ENCODE measurements around the gene NOL4L.

NOL4L gene

DNA sequence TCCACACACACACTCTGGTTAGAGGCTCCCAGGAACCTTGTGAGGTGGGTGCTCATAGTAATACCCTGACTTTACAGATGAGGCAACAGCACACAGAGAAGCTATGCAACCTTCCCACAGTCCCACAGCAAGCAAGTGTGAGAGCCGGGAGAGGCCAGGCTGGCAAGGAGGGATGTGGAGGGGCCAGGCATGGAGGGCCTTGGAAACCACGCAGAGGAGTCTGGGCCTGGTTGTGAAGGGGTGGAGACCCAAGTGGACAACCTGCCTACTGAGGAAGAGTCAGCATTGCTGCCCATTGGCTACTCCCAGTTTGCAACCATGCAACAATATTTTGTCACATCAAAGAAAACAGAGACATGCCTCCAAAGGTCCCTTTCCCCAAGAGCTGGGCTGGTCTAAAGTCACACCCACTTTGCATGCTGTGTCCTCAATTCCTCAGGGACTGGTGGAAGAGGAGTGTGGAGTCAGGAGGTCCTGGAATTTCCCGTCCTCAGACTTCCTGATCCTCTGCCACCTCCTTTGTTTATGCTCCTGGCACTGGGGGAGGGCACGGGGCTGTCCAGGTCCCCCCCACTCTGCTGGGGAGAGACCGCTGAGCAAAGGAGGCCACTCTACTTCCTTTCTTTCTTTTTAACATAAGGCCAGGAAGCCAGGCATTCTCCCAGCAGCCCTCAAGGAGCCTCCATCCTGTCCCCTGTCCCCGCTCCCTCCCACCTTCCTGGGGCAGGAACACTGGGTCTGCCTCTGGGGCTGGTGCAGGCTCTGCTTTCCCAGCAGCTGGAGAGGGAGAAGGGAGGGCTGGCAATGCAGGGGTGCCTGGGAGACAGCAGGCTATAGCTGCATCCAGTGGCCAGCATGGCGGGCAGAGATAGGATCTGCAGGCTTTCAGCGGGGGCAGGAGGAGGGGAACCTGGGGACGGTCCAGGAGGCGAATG lies 68.3 kb downstream of the NOL4L start:
- TF ChIP-seq, protein P1, sequence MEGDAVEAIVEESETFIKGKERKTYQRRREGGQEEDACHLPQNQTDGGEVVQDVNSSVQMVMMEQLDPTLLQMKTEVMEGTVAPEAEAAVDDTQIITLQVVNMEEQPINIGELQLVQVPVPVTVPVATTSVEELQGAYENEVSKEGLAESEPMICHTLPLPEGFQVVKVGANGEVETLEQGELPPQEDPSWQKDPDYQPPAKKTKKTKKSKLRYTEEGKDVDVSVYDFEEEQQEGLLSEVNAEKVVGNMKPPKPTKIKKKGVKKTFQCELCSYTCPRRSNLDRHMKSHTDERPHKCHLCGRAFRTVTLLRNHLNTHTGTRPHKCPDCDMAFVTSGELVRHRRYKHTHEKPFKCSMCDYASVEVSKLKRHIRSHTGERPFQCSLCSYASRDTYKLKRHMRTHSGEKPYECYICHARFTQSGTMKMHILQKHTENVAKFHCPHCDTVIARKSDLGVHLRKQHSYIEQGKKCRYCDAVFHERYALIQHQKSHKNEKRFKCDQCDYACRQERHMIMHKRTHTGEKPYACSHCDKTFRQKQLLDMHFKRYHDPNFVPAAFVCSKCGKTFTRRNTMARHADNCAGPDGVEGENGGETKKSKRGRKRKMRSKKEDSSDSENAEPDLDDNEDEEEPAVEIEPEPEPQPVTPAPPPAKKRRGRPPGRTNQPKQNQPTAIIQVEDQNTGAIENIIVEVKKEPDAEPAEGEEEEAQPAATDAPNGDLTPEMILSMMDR (conservative IDR thresholded peaks at IDR 0.05; ENCODE audit: low read depth, low read length): no peak
- DNase-seq (ENCODE audit: low read depth): no peak
- H3K4me3 ChIP-seq (ENCODE audit: low read length): no peak overlapping the region

- no peak overlapping the region for H3K4me3 ChIP-seq (ENCODE audit: low read length)
- TF ChIP-seq, protein P1 (conservative IDR thresholded peaks at IDR 0.05; ENCODE audit: low read depth, low read length): no peak
- no peak for DNase-seq (ENCODE audit: low read depth)
Measured at GRCh38 chr20:32515631-32516101, 69.5 kb downstream of the NOL4L start.

- TF ChIP-seq, protein P1 (conservative IDR thresholded peaks at IDR 0.05; ENCODE audit: low read depth, low read length): no peak
- no peak overlapping the region for H3K4me3 ChIP-seq (ENCODE audit: low read length)
- DNase-seq (ENCODE audit: low read depth): no peak
Measured at GRCh38 chr20:32514760-32515159, 70.4 kb downstream of the NOL4L start.

- TF ChIP-seq, protein P1 (conservative IDR thresholded peaks at IDR 0.05; ENCODE audit: low read depth, low read length): no peak
- H3K4me3 ChIP-seq (ENCODE audit: low read length): no peak overlapping the region
- DNase-seq (ENCODE audit: low read depth): no peak
Measured at GRCh38 chr20:32513031-32513866, 71.9 kb downstream of the NOL4L start.

- no peak overlapping the region for H3K4me3 ChIP-seq (ENCODE audit: low read length)
- no peak for DNase-seq (ENCODE audit: low read depth)
- TF ChIP-seq, protein P1 (conservative IDR thresholded peaks at IDR 0.05; ENCODE audit: low read depth, low read length): no peak
Measured at GRCh38 chr20:32512047-32512385, 73.1 kb downstream of the NOL4L start.

DNA sequence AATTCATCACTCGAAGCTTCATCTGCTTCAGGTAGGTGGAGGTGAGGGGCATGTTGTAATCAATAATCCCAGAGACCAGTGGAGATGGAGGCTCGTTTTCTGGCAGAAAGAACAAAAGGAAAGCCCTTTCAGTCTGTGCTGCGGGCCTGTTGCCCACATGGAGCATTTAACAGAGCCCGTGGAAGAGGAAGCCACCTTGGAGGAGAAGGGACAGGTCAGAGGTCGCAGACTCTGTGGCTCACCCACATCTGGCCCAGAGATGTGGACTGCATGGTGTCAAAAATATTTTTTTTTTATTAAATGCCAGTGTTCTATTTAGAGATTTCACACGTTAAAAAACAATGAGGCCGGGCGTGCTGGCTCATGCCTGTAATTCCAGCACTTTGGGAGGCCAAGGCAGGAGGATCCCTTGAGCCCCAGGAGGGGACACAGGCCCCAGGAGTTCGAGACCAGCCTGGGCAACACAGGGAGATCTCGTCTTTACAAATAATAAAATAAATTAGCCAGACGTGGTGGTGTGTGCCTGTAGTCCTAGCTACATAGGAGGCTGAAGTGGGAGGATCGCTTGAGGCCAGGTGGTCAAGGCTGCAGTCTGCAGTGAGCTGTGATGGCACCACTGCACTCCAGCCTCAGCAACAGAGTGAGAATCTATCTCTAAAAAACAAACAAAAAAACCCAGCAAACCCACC lies 73.6 kb downstream of the NOL4L start:
- no peak overlapping the region for H3K4me3 ChIP-seq (ENCODE audit: low read length)
- TF ChIP-seq, protein P1 (conservative IDR thresholded peaks at IDR 0.05; ENCODE audit: low read depth, low read length): no peak
- no peak for DNase-seq (ENCODE audit: low read depth)
